ENCODE data around the gene LNX1.

Gene LNX1

GRCh38 chr4:53432528-53433424, 158.5 kb downstream of the LNX1 start:
- Histone ChIP-seq H2AK5ac (ENCODE audit: low read length) (no peak overlapping the region), H3K27me3 (ENCODE audit: insufficient read depth, low read length, poor library complexity) (no peaks in the 10 kb centered on the region), H3K4me3 (ENCODE audit: low read length) (no peak overlapping the region), H3K18ac (ENCODE audit: low read length) (no peak overlapping the region), H3K79me2 (ENCODE audit: control insufficient read depth, insufficient read depth, low read length) (no peaks in the 10 kb centered on the region), H3K4me1 (ENCODE audit: control insufficient read depth, low read depth, low read length) (no peaks in the 10 kb centered on the region), H4K8ac (ENCODE audit: low read depth, low read length) (no peak overlapping the region), H3K4me2 (ENCODE audit: low read length) (no peak overlapping the region), H3K23ac (ENCODE audit: low read length) (no peak overlapping the region), H3K4ac (ENCODE audit: low read depth, low read length) (no peak overlapping the region), H2BK120ac (ENCODE audit: low read depth, low read length) (no peak overlapping the region), H3K79me1 (ENCODE audit: low read length) (no peaks in the 10 kb centered on the region), H3K27ac (ENCODE audit: low read depth, low read length) (no peak overlapping the region), H2BK5ac (ENCODE audit: low read length) (no peak overlapping the region), H3K56ac (ENCODE audit: low read length) (no peak overlapping the region), H2BK15ac (replicated peaks; ENCODE audit: low read depth) (no peak overlapping the region), H3K36me3 (ENCODE audit: control insufficient read depth, insufficient read depth, low read length) (no peaks in the 10 kb centered on the region), H3K9ac (ENCODE audit: low read length) (no peak overlapping the region), H4K5ac (ENCODE audit: low read length) (no peak overlapping the region)
- WGBS (ENCODE audit: extremely low coverage, insufficient coverage, low lambda C conversion rate) = no CpG with 5 or more reads among the region's 4 CpGs
- no peak for DNase-seq

- Histone ChIP-seq H4K5ac (ENCODE audit: low read length) (no peak overlapping the region), H3K4me2 (ENCODE audit: low read length) (no peak overlapping the region)
- WGBS (ENCODE audit: extremely low coverage, insufficient coverage, low lambda C conversion rate) = no CpG with 5 or more reads among the region's 5 CpGs
Observed at GRCh38 chr4:53431052-53431451, 160.2 kb downstream of the LNX1 start.

GRCh38 chr4:53427366-53427765, 163.9 kb downstream of the LNX1 start:
- Histone ChIP-seq H4K8ac (ENCODE audit: low read depth, low read length) (no peak overlapping the region), H3K18ac (ENCODE audit: low read length) (no peak overlapping the region), H3K56ac (ENCODE audit: low read length) (no peak overlapping the region), H3K4me1 (ENCODE audit: control insufficient read depth, low read depth, low read length) (no peaks in the 10 kb centered on the region), H3K27me3 (ENCODE audit: insufficient read depth, low read length, poor library complexity) (no peaks in the 10 kb centered on the region), H3K79me2 (ENCODE audit: control insufficient read depth, insufficient read depth, low read length) (no peaks in the 10 kb centered on the region), H3K4me2 (ENCODE audit: low read length) (no peak overlapping the region), H3K79me1 (ENCODE audit: low read length) (no peaks in the 10 kb centered on the region), H2BK5ac (ENCODE audit: low read length) (no peak overlapping the region), H3K23ac (ENCODE audit: low read length) (no peak overlapping the region), H3K4ac (ENCODE audit: low read depth, low read length) (no peak overlapping the region), H2BK120ac (ENCODE audit: low read depth, low read length) (no peak overlapping the region), H2BK15ac (replicated peaks; ENCODE audit: low read depth) (no peak overlapping the region), H3K27ac (ENCODE audit: low read depth, low read length) (no peak overlapping the region), H3K36me3 (ENCODE audit: control insufficient read depth, insufficient read depth, low read length) (no peaks in the 10 kb centered on the region), H4K5ac (ENCODE audit: low read length) (no peak overlapping the region), H3K9ac (ENCODE audit: low read length) (no peak overlapping the region), H2AK5ac (ENCODE audit: low read length) (no peak overlapping the region), H3K4me3 (ENCODE audit: low read length) (no peak overlapping the region)
- DNase-seq = no peak

More at GRCh38 chr4:53431052-53431451, 160.2 kb downstream of the LNX1 start:
- Histone ChIP-seq H3K23ac (ENCODE audit: low read length) (no peak overlapping the region), H3K27ac (ENCODE audit: low read depth, low read length) (no peak overlapping the region), H2AK5ac (ENCODE audit: low read length) (no peak overlapping the region), H3K56ac (ENCODE audit: low read length) (no peak overlapping the region), H3K79me1 (ENCODE audit: low read length) (no peaks in the 10 kb centered on the region), H4K8ac (ENCODE audit: low read depth, low read length) (no peak overlapping the region), H3K9ac (ENCODE audit: low read length) (no peak overlapping the region), H3K4me1 (ENCODE audit: control insufficient read depth, low read depth, low read length) (no peaks in the 10 kb centered on the region), H3K27me3 (ENCODE audit: insufficient read depth, low read length, poor library complexity) (no peaks in the 10 kb centered on the region), H2BK15ac (replicated peaks; ENCODE audit: low read depth) (no peak overlapping the region), H2BK120ac (ENCODE audit: low read depth, low read length) (no peak overlapping the region), H2BK5ac (ENCODE audit: low read length) (no peak overlapping the region), H3K79me2 (ENCODE audit: control insufficient read depth, insufficient read depth, low read length) (no peaks in the 10 kb centered on the region), H3K4ac (ENCODE audit: low read depth, low read length) (no peak overlapping the region), H3K4me3 (ENCODE audit: low read length) (no peak overlapping the region), H3K36me3 (ENCODE audit: control insufficient read depth, insufficient read depth, low read length) (no peaks in the 10 kb centered on the region), H3K18ac (ENCODE audit: low read length) (no peak overlapping the region)
- no peak for DNase-seq

- no peak overlapping the region for H2BK5ac ChIP-seq (ENCODE audit: low read length)
Observed at GRCh38 chr4:53424280-53424679, 167.0 kb downstream of the LNX1 start.

GRCh38 chr4:53422367-53422766, 168.9 kb downstream of the LNX1 start:
- Histone ChIP-seq H3K9ac (ENCODE audit: low read length) (no peak overlapping the region), H2BK15ac (replicated peaks; ENCODE audit: low read depth) (no peak overlapping the region), H3K4me1 (ENCODE audit: control insufficient read depth, low read depth, low read length) (no peaks in the 10 kb centered on the region), H3K18ac (ENCODE audit: low read length) (no peak overlapping the region), H2BK120ac (ENCODE audit: low read depth, low read length) (no peak overlapping the region), H3K4ac (ENCODE audit: low read depth, low read length) (no peak overlapping the region), H3K36me3 (ENCODE audit: control insufficient read depth, insufficient read depth, low read length) (no peaks in the 10 kb centered on the region), H3K4me3 (ENCODE audit: low read length) (no peak overlapping the region), H3K79me1 (ENCODE audit: low read length) (no peaks in the 10 kb centered on the region), H3K23ac (ENCODE audit: low read length) (no peak overlapping the region), H3K27ac (ENCODE audit: low read depth, low read length) (no peak overlapping the region), H4K5ac (ENCODE audit: low read length) (no peak overlapping the region), H3K4me2 (ENCODE audit: low read length) (no peak overlapping the region), H2AK5ac (ENCODE audit: low read length) (no peak overlapping the region), H2BK5ac (ENCODE audit: low read length) (no peak overlapping the region), H4K8ac (ENCODE audit: low read depth, low read length) (no peak overlapping the region), H3K56ac (ENCODE audit: low read length) (no peak overlapping the region), H3K79me2 (ENCODE audit: control insufficient read depth, insufficient read depth, low read length) (no peaks in the 10 kb centered on the region), H3K27me3 (ENCODE audit: insufficient read depth, low read length, poor library complexity) (no peaks in the 10 kb centered on the region)
- DNase-seq = no peak
- no CpG with 5 or more reads among the region's 1 CpG for WGBS (ENCODE audit: extremely low coverage, insufficient coverage, low lambda C conversion rate)

More at GRCh38 chr4:53424280-53424679, 167.0 kb downstream of the LNX1 start:
- Histone ChIP-seq H3K4me1 (ENCODE audit: control insufficient read depth, low read depth, low read length) (no peaks in the 10 kb centered on the region), H3K4me3 (ENCODE audit: low read length) (no peak overlapping the region), H3K79me2 (ENCODE audit: control insufficient read depth, insufficient read depth, low read length) (no peaks in the 10 kb centered on the region), H3K18ac (ENCODE audit: low read length) (no peak overlapping the region), H3K23ac (ENCODE audit: low read length) (no peak overlapping the region), H4K5ac (ENCODE audit: low read length) (no peak overlapping the region), H3K27ac (ENCODE audit: low read depth, low read length) (no peak overlapping the region), H3K9ac (ENCODE audit: low read length) (no peak overlapping the region), H3K79me1 (ENCODE audit: low read length) (no peaks in the 10 kb centered on the region), H3K56ac (ENCODE audit: low read length) (no peak overlapping the region), H3K36me3 (ENCODE audit: control insufficient read depth, insufficient read depth, low read length) (no peaks in the 10 kb centered on the region), H2BK120ac (ENCODE audit: low read depth, low read length) (no peak overlapping the region), H2AK5ac (ENCODE audit: low read length) (no peak overlapping the region), H3K4ac (ENCODE audit: low read depth, low read length) (no peak overlapping the region), H4K8ac (ENCODE audit: low read depth, low read length) (no peak overlapping the region), H3K4me2 (ENCODE audit: low read length) (no peak overlapping the region), H2BK15ac (replicated peaks; ENCODE audit: low read depth) (no peak overlapping the region), H3K27me3 (ENCODE audit: insufficient read depth, low read length, poor library complexity) (no peaks in the 10 kb centered on the region)
- no peak for DNase-seq

GRCh38 chr4:53421791-53422190, 169.5 kb downstream of the LNX1 start:
- no peak for DNase-seq
- Histone ChIP-seq H3K9ac (ENCODE audit: low read length) (no peak overlapping the region), H3K36me3 (ENCODE audit: control insufficient read depth, insufficient read depth, low read length) (no peaks in the 10 kb centered on the region), H3K4me1 (ENCODE audit: control insufficient read depth, low read depth, low read length) (no peaks in the 10 kb centered on the region), H4K5ac (ENCODE audit: low read length) (no peak overlapping the region), H3K79me2 (ENCODE audit: control insufficient read depth, insufficient read depth, low read length) (no peaks in the 10 kb centered on the region), H3K79me1 (ENCODE audit: low read length) (no peaks in the 10 kb centered on the region), H2BK15ac (replicated peaks; ENCODE audit: low read depth) (no peak overlapping the region), H3K27me3 (ENCODE audit: insufficient read depth, low read length, poor library complexity) (no peaks in the 10 kb centered on the region), H4K8ac (ENCODE audit: low read depth, low read length) (no peak overlapping the region), H3K27ac (ENCODE audit: low read depth, low read length) (no peak overlapping the region), H3K4me3 (ENCODE audit: low read length) (no peak overlapping the region), H2BK120ac (ENCODE audit: low read depth, low read length) (no peak overlapping the region), H3K4ac (ENCODE audit: low read depth, low read length) (no peak overlapping the region), H2BK5ac (ENCODE audit: low read length) (no peak overlapping the region), H3K4me2 (ENCODE audit: low read length) (no peak overlapping the region), H3K56ac (ENCODE audit: low read length) (no peak overlapping the region), H3K23ac (ENCODE audit: low read length) (no peak overlapping the region), H3K18ac (ENCODE audit: low read length) (no peak overlapping the region), H2AK5ac (ENCODE audit: low read length) (no peak overlapping the region)
- WGBS (ENCODE audit: extremely low coverage, insufficient coverage, low lambda C conversion rate) = no CpG with 5 or more reads among the region's 2 CpGs
